AG04450 (cell line): ENCODE measurements around the gene PCP4L1. TPM values are rescaled to one million over a fixed set of nuclear protein-coding genes. Genes with fewer than 3 reads are reported as not detected.

Experiments used
- CTCF ChIA-PET: fragments of 300-600, 350-600 bp; formaldehyde crosslinking; extraction: SDS; loops from one replicate; lab custom pipeline; 2022; ENCODE audit warnings: antibody characterized with exemption, inconsistent platforms; lab: Charles Lee
- POLR2A ChIA-PET: fragments of 350-600 bp; formaldehyde crosslinking; extraction: SDS; loops from one replicate; lab custom pipeline; 2021; ENCODE audit warnings: antibody characterized with exemption, inconsistent platforms; lab: Yijun Ruan, JAX
- DNase-seq: peaks from one replicate; pipeline ENCODE4 v3.0.0-alpha.2; 2011; ENCODE audit warnings: low read depth, low spot score
- H3K27ac ChIP-seq: one replicate; pipeline ENCODE4 v1.5.1; 2012; ENCODE audit warnings: low read depth, low read length, control low read depth
- H3K27me3 ChIP-seq: one replicate; pipeline ENCODE4 v1.6.0; 2012; ENCODE audit warnings: low read length; ENCODE audit not compliant: control insufficient read depth, insufficient read depth
- H3K4me3 ChIP-seq: 2 replicates; pipeline ENCODE4 v1.5.1; 2011; ENCODE audit warnings: mild to moderate bottlenecking, low read depth, low read length, control low read depth
- H3K9me3 ChIP-seq: 2 replicates; pipeline ENCODE4 v1.5.1; 2012; ENCODE audit warnings: low read length; ENCODE audit not compliant: control insufficient read depth, insufficient read depth
- CTCF ChIP-seq: IDR thresholded peaks from 2 replicates; pipeline ENCODE4 v1.5.1; 2011; ENCODE audit warnings: low read depth, low read length, control low read depth, inconsistent platforms
- polyA plus RNA-seq: library from polyadenylated mRNA; depleted of rRNA; stranded (reverse); fragments of >200 nt; gene quantifications from 2 replicates; pipeline ENCODE4 v1.2.3, GENCODE V29; 2011

The PCP4L1 gene
- polyA plus RNA-seq, 1 experiment = not detected

- ChIA-PET CTCF (interaction anchor here (0.6 to 3.5 kb wide), 7 partner anchors 9 to 1303 kb away, joined by 3 to 62 read pairs (median 5); partner anchors contain the start of gene TOMM40L), POLR2A (interaction anchor here (0.6 to 2.3 kb wide), 4 partner anchors 9 to 18 kb away, joined by 3 to 9 read pairs (median 6); partner anchors contain the start of genes ADAMTS4, NDUFS2 and TOMM40L)
- no peak for DNase-seq
- TF ChIP-seq CTCF = no peak
- Histone ChIP-seq H3K27ac (peak overlapping the region; percentile 69), H3K27me3 (no peaks in the 10 kb centered on the region), H3K9me3 (no peaks in the 10 kb centered on the region), H3K4me3 (no peak overlapping the region)
These were observed 41.4 kb upstream of the PCP4L1 start for GRCh38 chr1:161216945-161217712.

- H3K9me3 ChIP-seq = no peaks in the 10 kb centered on the region
- ChIA-PET CTCF (interaction anchor here (1.9 to 3.5 kb wide), 3 partner anchors 7 to 164 kb away, joined by 13 to 62 read pairs (median 14); partner anchors contain the start of gene TOMM40L), POLR2A (no interaction called here)
- TF ChIP-seq CTCF = no peak
- H3K4me3 ChIP-seq = no peak overlapping the region
- H3K27ac ChIP-seq = peak overlapping the region; percentile 21
- H3K27me3 ChIP-seq = no peaks in the 10 kb centered on the region
- DNase-seq = no peak
These were observed 40.7 kb upstream of the PCP4L1 start for GRCh38 chr1:161217831-161218230.

GRCh38 chr1:161218301-161219077 lies 40.1 kb upstream of the PCP4L1 start:
- H3K4me3 ChIP-seq = no peak overlapping the region
- TF ChIP-seq CTCF = no peak
- ChIA-PET CTCF (interaction anchor here (1.0 to 1.9 kb wide), 5 partner anchors 8 to 73 kb away, joined by 3 to 13 read pairs (median 4); no protein-coding TSS in a partner anchor), POLR2A (interaction anchor here (1.7 kb wide), 1 partner anchor 17 kb away, joined by 4 read pairs; the partner anchor contains the start of gene NDUFS2)
- no peak overlapping the region for H3K27ac ChIP-seq
- no peaks in the 10 kb centered on the region for H3K9me3 ChIP-seq
- no peaks in the 10 kb centered on the region for H3K27me3 ChIP-seq
- no peak for DNase-seq

- Histone ChIP-seq H3K9me3 (no peaks in the 10 kb centered on the region), H3K27me3 (no peaks in the 10 kb centered on the region), H3K4me3 (no peak overlapping the region), H3K27ac (no peak overlapping the region)
- ChIA-PET CTCF (interaction anchor here (0.9 to 1.9 kb wide), 7 partner anchors 9 to 155 kb away, joined by 3 to 13 read pairs (median 3); no protein-coding TSS in a partner anchor), POLR2A (interaction anchor here (1.7 kb wide), 1 partner anchor 17 kb away, joined by 4 read pairs; the partner anchor contains the start of gene NDUFS2)
- TF ChIP-seq CTCF = no peak
- no peak for DNase-seq
These were observed 39.3 kb upstream of the PCP4L1 start for GRCh38 chr1:161219078-161219892.
